Measurements from ENCODE around the gene PPM1H.

The PPM1H gene

GRCh38 chr12:62899568-62900390 is 35.2 kb downstream of the PPM1H start:
- no peak overlapping the region for H3K4me3 ChIP-seq (replicated peaks; ENCODE audit: low read depth, low read length)
- DNase-seq (ENCODE audit: extremely low read depth, low read depth): no peak
- TF ChIP-seq CTCF (IDR thresholded peaks at IDR 0.05; ENCODE audit: low read depth, low read length, missing control alignments): no peak

- H3K4me3 ChIP-seq (replicated peaks; ENCODE audit: low read depth, low read length): no peak overlapping the region
- no peak for TF ChIP-seq CTCF (IDR thresholded peaks at IDR 0.05; ENCODE audit: low read depth, low read length, missing control alignments)
- no peak for DNase-seq (ENCODE audit: extremely low read depth, low read depth)
Observed at GRCh38 chr12:62898526-62898925, 36.4 kb downstream of the PPM1H start.

GRCh38 chr12:62895351-62895877 is 39.5 kb downstream of the PPM1H start:
- TF ChIP-seq CTCF (IDR thresholded peaks at IDR 0.05; ENCODE audit: low read depth, low read length, missing control alignments): no peak
- DNase-seq (ENCODE audit: extremely low read depth, low read depth): no peak
- H3K4me3 ChIP-seq (replicated peaks; ENCODE audit: low read depth, low read length): no peak overlapping the region

GRCh38 chr12:62893276-62893675 is 41.7 kb downstream of the PPM1H start:
- TF ChIP-seq CTCF (IDR thresholded peaks at IDR 0.05; ENCODE audit: low read depth, low read length, missing control alignments): no peak
- H3K4me3 ChIP-seq (replicated peaks; ENCODE audit: low read depth, low read length): no peak overlapping the region
- DNase-seq (ENCODE audit: extremely low read depth, low read depth): no peak

- H3K4me3 ChIP-seq (replicated peaks; ENCODE audit: low read depth, low read length): no peak overlapping the region
- no peak for TF ChIP-seq CTCF (IDR thresholded peaks at IDR 0.05; ENCODE audit: low read depth, low read length, missing control alignments)
- no peak for DNase-seq (ENCODE audit: extremely low read depth, low read depth)
Observed at GRCh38 chr12:62891805-62892549, 43.0 kb downstream of the PPM1H start.

- no peak overlapping the region for H3K4me3 ChIP-seq (replicated peaks; ENCODE audit: low read depth, low read length)
- DNase-seq (ENCODE audit: extremely low read depth, low read depth): no peak
- TF ChIP-seq CTCF (IDR thresholded peaks at IDR 0.05; ENCODE audit: low read depth, low read length, missing control alignments): no peak
Observed at GRCh38 chr12:62888454-62889110, 46.4 kb downstream of the PPM1H start.

Data from HFF-Myc (cell line).